H1 (cell line): Measurements from ENCODE around the gene CPZ. TPM values are rescaled to one million over a fixed set of nuclear protein-coding genes. Genes with fewer than 3 reads are reported as not detected.
A peak's percentile ranks its signal among the peaks of the same experiment; 100 is the strongest.

Experiments
- CTCF ChIA-PET: fragments of 300-600 bp; sonication (Branson Sonifier 250); formaldehyde crosslinking; loops from one replicate; lab custom pipeline; 2021; ENCODE audit not compliant: partially characterized antibody; lab: Charles Lee
- POLR2A ChIA-PET: fragments of 300-600 bp; sonication (Branson Sonifier 250); formaldehyde crosslinking; loops from one replicate; lab custom pipeline; 2021; ENCODE audit warnings: inconsistent platforms; ENCODE audit not compliant: partially characterized antibody; lab: Charles Lee
- DNase-seq, 2 experiments: peaks; one replicate each; pipeline versions ENCODE4 v3.0.0 to v3.0.0-alpha.2; 2010 to 2022; ENCODE audit warnings: low spot score in 2 of 2, low read depth in 1 of 2, mixed read lengths in 1 of 2
- FAIRE-seq: peaks from 2 replicates; lab custom pipeline; 2011; peaks lifted over from hg19 to GRCh38; lab: Jason Lieb, UNC
- H2AFZ ChIP-seq: 2 replicates; pipeline ENCODE4 v1.8.1; 2012; ENCODE audit warnings: low read length, inconsistent platforms
- H2AK5ac ChIP-seq: 2 replicates; pipeline ENCODE4 v1.6.1; 2013; ENCODE audit warnings: low read depth, low read length
- H2BK120ac ChIP-seq: replicated peaks from 2 replicates; pipeline ENCODE3; 2013; ENCODE audit warnings: low read depth, low read length, inconsistent platforms
- H2BK12ac ChIP-seq: 2 replicates; pipeline ENCODE4 v1.6.1; 2013; ENCODE audit warnings: low read depth, low read length
- H2BK15ac ChIP-seq: 2 replicates; pipeline ENCODE4 v1.6.1; 2013; ENCODE audit warnings: low read length
- H2BK20ac ChIP-seq: 2 replicates; pipeline ENCODE4 v1.6.1; 2013; ENCODE audit warnings: low read length
- H2BK5ac ChIP-seq: 2 replicates; pipeline ENCODE4 v1.6.1; 2013; ENCODE audit warnings: low read depth, low read length
- H3K14ac ChIP-seq: 2 replicates; pipeline ENCODE4 v1.6.1; 2013; ENCODE audit warnings: inconsistent platforms; ENCODE audit not compliant: insufficient read length
- H3K18ac ChIP-seq: 2 replicates; pipeline ENCODE4 v1.6.1; 2013; ENCODE audit warnings: low read length; ENCODE audit errors: extremely low read depth
- H3K23ac ChIP-seq: 2 replicates; pipeline ENCODE4 v1.6.1; 2013; ENCODE audit warnings: inconsistent platforms; ENCODE audit not compliant: insufficient read length
- H3K23me2 ChIP-seq: 2 replicates; pipeline ENCODE4 v1.6.1; 2013; ENCODE audit warnings: low read depth, low read length
- H3K27ac ChIP-seq: 2 replicates; pipeline ENCODE4 v1.6.1; 2011; ENCODE audit warnings: low read depth, low read length, inconsistent platforms
- H3K27me3 ChIP-seq, 4 experiments: replicated peaks in 1 of 4; 1 replicate in 1 of 4; 2 replicates in 3 of 4; pipeline versions ENCODE4 v1.6.1 to v1.8.1; 2011 to 2013; ENCODE audit warnings: low read length in 3 of 4, mild to moderate bottlenecking in 3 of 4, inconsistent platforms in 2 of 4, mixed read lengths in 2 of 4, moderate library complexity in 1 of 4; ENCODE audit not compliant: control insufficient read depth in 3 of 4, insufficient read depth in 3 of 4; ENCODE audit errors: extremely low read depth in 1 of 4
- H3K36me3 ChIP-seq, 4 experiments: 2 replicates each; pipeline versions ENCODE4 v1.6.1 to v1.8.1; 2011 to 2013; ENCODE audit warnings: mild to moderate bottlenecking in 4 of 4, low read length in 3 of 4, moderate library complexity in 2 of 4, control low read depth in 1 of 4, inconsistent platforms in 1 of 4; ENCODE audit not compliant: insufficient read depth in 4 of 4, control insufficient read depth in 2 of 4
- H3K4ac ChIP-seq: replicated peaks from 2 replicates; pipeline ENCODE3; 2013; ENCODE audit warnings: low read length, low read depth, mixed read lengths, inconsistent platforms; ENCODE audit not compliant: insufficient read length
- H3K4me1 ChIP-seq, 4 experiments: replicated peaks in 1 of 4; 1 replicate in 1 of 4; 2 replicates in 3 of 4; pipeline versions ENCODE4 v1.6.1 to v1.8.1; 2011 to 2013; ENCODE audit warnings: low read length in 3 of 4, inconsistent platforms in 2 of 4, mixed read lengths in 1 of 4; ENCODE audit not compliant: insufficient read depth in 4 of 4, control insufficient read depth in 3 of 4
- H3K4me2 ChIP-seq, 2 experiments: 2 replicates each; pipeline versions ENCODE4 v1.6.1 to v1.8.1; 2011 to 2013; ENCODE audit warnings: low read depth in 2 of 2, low read length in 2 of 2, control low read depth in 1 of 2, inconsistent platforms in 1 of 2, mild to moderate bottlenecking in 1 of 2; ENCODE audit not compliant: insufficient read depth in 1 of 2
- H3K4me3 ChIP-seq, 4 experiments: fragments of 200-600, 300-600 bp in 1 of 4; sonication (generic), shearing (Covaris generic), sonication (Bioruptor Twin) in 1 of 4; 2 replicates each; pipeline versions ENCODE4 v1.5.1 to v1.8.1; 2011 to 2016; ENCODE audit warnings: low read length in 4 of 4, low read depth in 3 of 4, control low read depth in 2 of 4, inconsistent platforms in 2 of 4, mild to moderate bottlenecking in 2 of 4, mixed read lengths in 1 of 4, moderate library complexity in 1 of 4; ENCODE audit not compliant: insufficient read depth in 2 of 4; ENCODE audit errors: extremely low read depth in 1 of 4
- H3K56ac ChIP-seq: replicated peaks from 2 replicates; pipeline ENCODE3; 2013; ENCODE audit warnings: low read depth, mild to moderate bottlenecking, mixed read lengths, low read length, inconsistent platforms; ENCODE audit not compliant: insufficient read length
- H3K79me1 ChIP-seq: 2 replicates; pipeline ENCODE4 v1.6.1; 2013; ENCODE audit warnings: low read depth, low read length, control low read depth
- H3K79me2 ChIP-seq, 2 experiments: 2 replicates each; pipeline versions ENCODE4 v1.6.1 to v1.8.1; 2012 to 2013; ENCODE audit warnings: low read length in 2 of 2, mild to moderate bottlenecking in 2 of 2, inconsistent platforms in 1 of 2; ENCODE audit not compliant: insufficient read depth in 2 of 2, control insufficient read depth in 1 of 2
- H3K9ac ChIP-seq, 4 experiments: replicated peaks in 1 of 4; 1 replicate in 1 of 4; 2 replicates in 3 of 4; pipeline versions ENCODE4 v1.6.1 to v1.8.1; 2011 to 2013; ENCODE audit warnings: low read depth in 3 of 4, low read length in 3 of 4, control low read depth in 2 of 4, mild to moderate bottlenecking in 2 of 4, moderate library complexity in 2 of 4, inconsistent platforms in 1 of 4; ENCODE audit errors: extremely low read depth in 1 of 4
- H3K9me3 ChIP-seq, 2 experiments: 2 replicates each; pipeline versions ENCODE4 v1.6.1 to v1.8.1; 2012 to 2013; ENCODE audit warnings: mild to moderate bottlenecking in 2 of 2, moderate library complexity in 2 of 2, control low read depth in 1 of 2, inconsistent platforms in 1 of 2, low read depth in 1 of 2, low read length in 1 of 2, mixed read lengths in 1 of 2; ENCODE audit not compliant: insufficient read depth in 2 of 2
- H4K20me1 ChIP-seq, 2 experiments: replicated peaks in 1 of 2; 2 replicates each; pipeline versions ENCODE3 to v1.8.1; 2011 to 2013; ENCODE audit warnings: inconsistent platforms in 2 of 2, low read length in 2 of 2, mild to moderate bottlenecking in 1 of 2; ENCODE audit not compliant: insufficient read depth in 2 of 2, control insufficient read depth in 1 of 2
- H4K5ac ChIP-seq: 2 replicates; pipeline ENCODE4 v1.6.1; 2013; ENCODE audit warnings: low read length, low read depth, mixed read lengths, inconsistent platforms; ENCODE audit not compliant: insufficient read length
- H4K8ac ChIP-seq: 2 replicates; pipeline ENCODE4 v1.8.0; 2013; ENCODE audit warnings: mild to moderate bottlenecking, moderate library complexity, low read length, inconsistent platforms; ENCODE audit not compliant: insufficient read depth; ENCODE audit errors: extremely low read depth
- H4K91ac ChIP-seq: replicated peaks from 2 replicates; pipeline ENCODE3; 2013; ENCODE audit warnings: low read length, mixed read lengths, inconsistent platforms; ENCODE audit not compliant: insufficient read length
- CTCF ChIP-seq, 3 experiments: IDR thresholded peaks; 1 replicate in 2 of 3; 2 replicates in 1 of 3; pipeline versions ENCODE4 v1.5.1 to v1.6.1; 2011; ENCODE audit warnings: low read length in 3 of 3, mild to moderate bottlenecking in 3 of 3, inconsistent platforms in 2 of 3, low read depth in 1 of 3, moderate library complexity in 1 of 3; ENCODE audit not compliant: insufficient read depth in 1 of 3; ENCODE audit errors: control extremely low read depth in 1 of 3
- EP300 ChIP-seq, 2 experiments: IDR thresholded peaks; 1 replicate in 1 of 2; 2 replicates in 1 of 2; pipeline ENCODE4 v1.6.1; 2011 to 2012; ENCODE audit warnings: low read depth in 2 of 2, low read length in 2 of 2, mild to moderate bottlenecking in 2 of 2, borderline replicate concordance in 1 of 2, inconsistent platforms in 1 of 2, moderate library complexity in 1 of 2
- WGBS, 2 experiments: shearing (Covaris generic) in 1 of 2; methylation state at CpG; one replicate each; pipeline versions ENCODE4 v1.1.6 to v1.1.7; 2013 to 2015; ENCODE audit warnings: low lambda C conversion rate in 2 of 2, mixed read lengths in 2 of 2, inconsistent platforms in 1 of 2, low coverage in 1 of 2, missing lambda C conversion rate in 1 of 2; ENCODE audit not compliant: insufficient replicate concordance in 2 of 2, insufficient coverage in 1 of 2, insufficient read length in 1 of 2; ENCODE audit errors: extremely low coverage in 1 of 2, missing lambda C conversion rate in 1 of 2; 5-methylcytosine and 5-hydroxymethylcytosine counted together
- polyA plus RNA-seq, 7 experiments: library from polyadenylated mRNA; depleted of rRNA in 3 of 7; stranded (reverse) in 5 of 7; unstranded in 2 of 7; fragments of >200 nt in 5 of 7; fragments of 200-250 nt in 2 of 7; gene quantifications; 1 replicate in 5 of 7; 2 replicates in 1 of 7; 4 replicates in 1 of 7; pipeline versions ENCODE4 v1.2.1 to v1.2.3, GENCODE V29; 2011 to 2013; ENCODE audit warnings: missing spikeins in 2 of 7, mixed read lengths in 2 of 7
- total RNA-seq: library from RNA; stranded (reverse); fragmentation: NEBNext Ultra II Directional; extraction: Animal tissue kit (Norgen Biotek cat#: 25700); gene quantifications from 2 replicates; pipeline ENCODE4 v1.2.1, GENCODE V29; 2021

The CPZ gene
- total and polyA plus RNA-seq, 2 of the 8 experiments (the other 6 are each of a cell fraction or from before 2014, with no cell fraction given) = 28.8 to 40.7 TPM

- no peak overlapping the region for H2AK5ac ChIP-seq
- no peak overlapping the region for H2AFZ ChIP-seq
- H4K91ac ChIP-seq = no peak overlapping the region
- H4K5ac ChIP-seq = no peak overlapping the region
- H3K4me1 ChIP-seq = peaks cover 0 to 2% (median under 1%) of the 10 kb centered on the region in 4 experiments; a peak in 3 of 7 replicates
- H3K56ac ChIP-seq = no peak overlapping the region
- no peak overlapping the region for H2BK15ac ChIP-seq
- no peak overlapping the region for H3K4me2 ChIP-seq
- no peak overlapping the region for H3K9ac ChIP-seq
- no peaks in the 10 kb centered on the region for H3K79me1 ChIP-seq
- no peaks in the 10 kb centered on the region for H3K36me3 ChIP-seq
- no peak overlapping the region for H2BK20ac ChIP-seq
- TF ChIP-seq CTCF (IDR thresholded peaks at IDR 0.05; ENCODE audit: control extremely low read depth in 1 of 3, insufficient read depth in 1 of 3, low read depth in 1 of 3, low read length in 3 of 3) = peak in 1 of 3 experiments; percentile 21; a peak in 1 of 4 replicates
- no peak for TF ChIP-seq EP300 (IDR thresholded peaks at IDR 0.05; ENCODE audit: borderline replicate concordance in 1 of 2, low read depth in 2 of 2, low read length in 2 of 2)
- H2BK5ac ChIP-seq = no peak overlapping the region
- no peak overlapping the region for H3K14ac ChIP-seq
- no peak overlapping the region for H2BK12ac ChIP-seq
- H2BK120ac ChIP-seq = no peak overlapping the region
- no peak overlapping the region for H3K4ac ChIP-seq
- H3K27me3 ChIP-seq = no peaks in the 10 kb centered on the region; a peak in 1 of 7 replicates
- ChIA-PET CTCF (interaction anchor here (1.7 kb wide), 1 partner anchor 10 kb away, joined by 4 read pairs; no protein-coding TSS in a partner anchor), POLR2A (no interaction called here)
- H4K8ac ChIP-seq = no peak overlapping the region
- H3K23ac ChIP-seq = no peak overlapping the region
- H3K18ac ChIP-seq = no peak overlapping the region
- H4K20me1 ChIP-seq = no peaks in the 10 kb centered on the region
- no peak overlapping the region for H3K27ac ChIP-seq
- H3K9me3 ChIP-seq = no peaks in the 10 kb centered on the region
- H3K23me2 ChIP-seq = no peaks in the 10 kb centered on the region
- no peaks in the 10 kb centered on the region for H3K79me2 ChIP-seq
- WGBS, 2 experiments = 93% methylated on average over 13 of the region's 13 CpGs; no CpG with 5 or more reads in 1 of the 2 experiments
- FAIRE-seq (no peak), DNase-seq (peak in 1 of 2 experiments; percentile 45)
- H3K4me3 ChIP-seq = no peak overlapping the region
These were observed 55.1 kb downstream of the CPZ start for GRCh38 chr4:8647626-8648025.
